H9 (cell line): ENCODE results near the gene PEX12. TPM values are rescaled to one million over a fixed set of nuclear protein-coding genes. Genes with fewer than 3 reads are reported as not detected.

Source experiments
- DNase-seq: peaks from one replicate; pipeline ENCODE4 v3.0.0-alpha.2; 2017
- H2AFZ ChIP-seq: one replicate; pipeline ENCODE4 v1.6.1; 2013; ENCODE audit warnings: mild to moderate bottlenecking, low read length, control low read depth, moderate library complexity
- H2AK5ac ChIP-seq: 2 replicates; pipeline ENCODE4 v1.6.1; 2013; ENCODE audit warnings: low read length, control low read depth, mixed read lengths; ENCODE audit not compliant: insufficient read length
- H2BK120ac ChIP-seq: one replicate; pipeline ENCODE4 v1.6.1; 2013; ENCODE audit warnings: low read depth, mild to moderate bottlenecking, low read length, control low read depth, inconsistent platforms; ENCODE audit not compliant: poor library complexity, severe bottlenecking
- H2BK12ac ChIP-seq: 2 replicates; pipeline ENCODE4 v1.6.1; 2013; ENCODE audit warnings: low read length, control low read depth, mixed read lengths, low read depth; ENCODE audit not compliant: insufficient read length
- H2BK15ac ChIP-seq: 2 replicates; pipeline ENCODE4 v1.6.1; 2013; ENCODE audit warnings: low read depth, low read length, control low read depth
- H2BK20ac ChIP-seq: one replicate; pipeline ENCODE4 v1.6.1; 2013; ENCODE audit warnings: low read depth, mild to moderate bottlenecking, low read length, control low read depth, inconsistent platforms; ENCODE audit not compliant: poor library complexity, severe bottlenecking
- H2BK5ac ChIP-seq: 2 replicates; pipeline ENCODE4 v1.6.1; 2013; ENCODE audit warnings: low read length, control low read depth, mixed read lengths; ENCODE audit not compliant: insufficient read length
- H3K14ac ChIP-seq: 2 replicates; pipeline ENCODE4 v1.6.1; 2013; ENCODE audit warnings: low read length, control low read depth; ENCODE audit not compliant: insufficient read depth
- H3K18ac ChIP-seq: 2 replicates; pipeline ENCODE4 v1.6.1; 2013; ENCODE audit warnings: low read depth, mild to moderate bottlenecking, mixed read lengths, low read length, control low read depth; ENCODE audit not compliant: insufficient read length
- H3K23ac ChIP-seq: 2 replicates; pipeline ENCODE4 v1.6.1; 2013; ENCODE audit warnings: low read length, control low read depth, mixed read lengths, low read depth; ENCODE audit not compliant: insufficient read length
- H3K23me2 ChIP-seq: 2 replicates; pipeline ENCODE4 v1.6.1; 2013; ENCODE audit warnings: low read depth, mild to moderate bottlenecking, mixed read lengths, low read length, control low read depth; ENCODE audit not compliant: insufficient read length, poor library complexity, severe bottlenecking
- H3K27ac ChIP-seq: 2 replicates; pipeline ENCODE4 v1.5.1; 2013; ENCODE audit warnings: low read length, control low read depth, mixed read lengths, low read depth; ENCODE audit not compliant: insufficient read length
- H3K27me3 ChIP-seq: 2 replicates; pipeline ENCODE4 v1.6.1; 2013; ENCODE audit warnings: low read length, control low read depth, inconsistent platforms; ENCODE audit not compliant: insufficient read depth
- H3K4ac ChIP-seq: 2 replicates; pipeline ENCODE4 v1.6.1; 2013; ENCODE audit warnings: low read depth, mild to moderate bottlenecking, control low read depth, inconsistent platforms, low read length, moderate library complexity
- H3K4me1 ChIP-seq: 2 replicates; pipeline ENCODE4 v1.6.1; 2013; ENCODE audit warnings: low read length, control low read depth, inconsistent platforms; ENCODE audit not compliant: insufficient read depth
- H3K4me2 ChIP-seq: 2 replicates; pipeline ENCODE4 v1.6.1; 2013; ENCODE audit warnings: low read length, control low read depth, mixed read lengths; ENCODE audit not compliant: insufficient read length, insufficient read depth
- H3K56ac ChIP-seq: 2 replicates; pipeline ENCODE4 v1.6.1; 2013; ENCODE audit warnings: low read depth, mild to moderate bottlenecking, mixed read lengths, low read length, control low read depth; ENCODE audit not compliant: insufficient read length
- H3K79me1 ChIP-seq: 2 replicates; pipeline ENCODE4 v1.6.1; 2013; ENCODE audit warnings: low read depth, mild to moderate bottlenecking, moderate library complexity, low read length, control low read depth, inconsistent platforms; ENCODE audit not compliant: insufficient read depth, poor library complexity, severe bottlenecking
- H3K79me2 ChIP-seq: 2 replicates; pipeline ENCODE4 v1.6.1; 2013; ENCODE audit warnings: low read length, control low read depth, inconsistent platforms; ENCODE audit not compliant: insufficient read depth
- H3K9ac ChIP-seq: 2 replicates; pipeline ENCODE4 v1.6.1; 2013; ENCODE audit warnings: low read length, control low read depth, mixed read lengths; ENCODE audit not compliant: insufficient read length; ENCODE audit errors: extremely low read depth
- H3K9me3 ChIP-seq: one replicate; pipeline ENCODE4 v1.6.1; 2013; ENCODE audit warnings: low read depth, low read length, inconsistent platforms; ENCODE audit not compliant: control insufficient read depth
- H3T11ph ChIP-seq: one replicate; pipeline ENCODE4 v1.6.1; 2013; ENCODE audit warnings: mild to moderate bottlenecking, low read length, control low read depth, inconsistent platforms
- H4K20me1 ChIP-seq: one replicate; pipeline ENCODE4 v1.6.1; 2013; ENCODE audit not compliant: control insufficient read depth, insufficient read length, insufficient read depth
- H4K5ac ChIP-seq: 2 replicates; pipeline ENCODE4 v1.6.1; 2013; ENCODE audit warnings: low read depth, mild to moderate bottlenecking, mixed read lengths, low read length, control low read depth; ENCODE audit not compliant: insufficient read length
- H4K8ac ChIP-seq: replicated peaks from 2 replicates; pipeline ENCODE4 v1.6.1; 2013; ENCODE audit warnings: low read length, control low read depth, mixed read lengths, low read depth; ENCODE audit not compliant: insufficient read length
- H4K91ac ChIP-seq: 2 replicates; pipeline ENCODE4 v1.6.1; 2013; ENCODE audit warnings: low read depth, mild to moderate bottlenecking, moderate library complexity, mixed read lengths, low read length, control low read depth; ENCODE audit not compliant: insufficient read length
- H3K27ac Mint-ChIP-seq, 3 experiments: 2 replicates in 2 of 3; 3 replicates in 1 of 3; pipeline ENCODE4 v1.8.0; 2020 to 2021; ENCODE audit warnings: mixed read lengths in 3 of 3, mild to moderate bottlenecking in 1 of 3, moderate library complexity in 1 of 3
- H3K27me3 Mint-ChIP-seq: 2 replicates; pipeline ENCODE4 v1.8.0; 2021; ENCODE audit warnings: low read depth, mild to moderate bottlenecking, moderate library complexity, mixed read lengths
- H3K36me3 Mint-ChIP-seq, 3 experiments: 2 replicates in 2 of 3; 3 replicates in 1 of 3; pipeline ENCODE4 v1.8.0; 2020 to 2021; ENCODE audit warnings: low read depth in 3 of 3, mixed read lengths in 3 of 3; ENCODE audit not compliant: insufficient read depth in 1 of 3
- H3K4me1 Mint-ChIP-seq, 2 experiments: 2 replicates each; pipeline ENCODE4 v1.8.0; 2020; ENCODE audit warnings: mixed read lengths in 2 of 2
- H3K4me3 Mint-ChIP-seq, 2 experiments: 2 replicates in 1 of 2; 3 replicates in 1 of 2; pipeline ENCODE4 v1.8.0; 2020 to 2021; ENCODE audit warnings: mild to moderate bottlenecking in 2 of 2, mixed read lengths in 2 of 2, moderate library complexity in 1 of 2
- H3K9me3 Mint-ChIP-seq, 2 experiments: 2 replicates in 1 of 2; 3 replicates in 1 of 2; pipeline ENCODE4 v1.8.0; 2020; ENCODE audit warnings: mild to moderate bottlenecking in 2 of 2, mixed read lengths in 2 of 2, moderate library complexity in 1 of 2
- whole genome bisulfite sequencing: extraction: QIAGEN DNeasy Blood & Tissue Kit; methylation state at CpG from one replicate; pipeline ENCODE4 v1.1.7; 2013; ENCODE audit warnings: missing lambda C conversion rate, low lambda C conversion rate, mixed read lengths; ENCODE audit not compliant: insufficient read length; ENCODE audit errors: extremely low coverage; 5-methylcytosine and 5-hydroxymethylcytosine counted together
- total RNA-seq: library from RNA; stranded (reverse); gene quantifications from 2 replicates; pipeline ENCODE4 v1.2.1, GENCODE V29; 2021
- TF ChIP-seq, protein P1 (sequence below): fragments of 200-600 bp; sonication (generic); conservative IDR thresholded peaks from 3 replicates; pipeline ENCODE4 v1.8.0; 2021; ENCODE audit warnings: antibody characterized with exemption, mild to moderate bottlenecking

The PEX12 gene
- total RNA-seq, 1 experiment from 2014 or later = 5.4 TPM

- no peak overlapping the region for H2BK12ac ChIP-seq
- WGBS = no CpG with 5 or more reads among the region's 4 CpGs
Observed at GRCh38 chr17:35609831-35610230, 31.5 kb upstream of the PEX12 start.

More at GRCh38 chr17:35609831-35610230, 31.5 kb upstream of the PEX12 start:
- H4K8ac ChIP-seq = no peak overlapping the region
- no peak overlapping the region for H2BK20ac ChIP-seq
- no peaks in the 10 kb centered on the region for H3K27me3 ChIP-seq
- no peak overlapping the region for H2BK15ac ChIP-seq
- no peak overlapping the region for H3K27ac Mint-ChIP-seq
- H4K5ac ChIP-seq = no peak overlapping the region
- H3K23me2 ChIP-seq = no peaks in the 10 kb centered on the region
- H3K14ac ChIP-seq = no peak overlapping the region
- H3K36me3 Mint-ChIP-seq = peaks cover 9 to 58% (median 47%) of the 10 kb centered on the region in 3 experiments; a peak in 6 of 7 replicates
- H3K4me1 Mint-ChIP-seq = no peaks in the 10 kb centered on the region
- no peak overlapping the region for H3K9ac ChIP-seq
- DNase-seq = no peak
- H3K27me3 Mint-ChIP-seq = no peaks in the 10 kb centered on the region
- H3K56ac ChIP-seq = no peak overlapping the region
- H4K91ac ChIP-seq = no peak overlapping the region
- TF ChIP-seq, protein P1, sequence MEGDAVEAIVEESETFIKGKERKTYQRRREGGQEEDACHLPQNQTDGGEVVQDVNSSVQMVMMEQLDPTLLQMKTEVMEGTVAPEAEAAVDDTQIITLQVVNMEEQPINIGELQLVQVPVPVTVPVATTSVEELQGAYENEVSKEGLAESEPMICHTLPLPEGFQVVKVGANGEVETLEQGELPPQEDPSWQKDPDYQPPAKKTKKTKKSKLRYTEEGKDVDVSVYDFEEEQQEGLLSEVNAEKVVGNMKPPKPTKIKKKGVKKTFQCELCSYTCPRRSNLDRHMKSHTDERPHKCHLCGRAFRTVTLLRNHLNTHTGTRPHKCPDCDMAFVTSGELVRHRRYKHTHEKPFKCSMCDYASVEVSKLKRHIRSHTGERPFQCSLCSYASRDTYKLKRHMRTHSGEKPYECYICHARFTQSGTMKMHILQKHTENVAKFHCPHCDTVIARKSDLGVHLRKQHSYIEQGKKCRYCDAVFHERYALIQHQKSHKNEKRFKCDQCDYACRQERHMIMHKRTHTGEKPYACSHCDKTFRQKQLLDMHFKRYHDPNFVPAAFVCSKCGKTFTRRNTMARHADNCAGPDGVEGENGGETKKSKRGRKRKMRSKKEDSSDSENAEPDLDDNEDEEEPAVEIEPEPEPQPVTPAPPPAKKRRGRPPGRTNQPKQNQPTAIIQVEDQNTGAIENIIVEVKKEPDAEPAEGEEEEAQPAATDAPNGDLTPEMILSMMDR = no peak
- H2AK5ac ChIP-seq = no peak overlapping the region
- H3T11ph ChIP-seq = no peak overlapping the region
- H2AFZ ChIP-seq = no peak overlapping the region
- H3K18ac ChIP-seq = no peak overlapping the region
- H3K4ac ChIP-seq = no peak overlapping the region
- no peak overlapping the region for H3K4me2 ChIP-seq
- no peak overlapping the region for H3K4me3 Mint-ChIP-seq
- no peak overlapping the region for H2BK5ac ChIP-seq
- no peaks in the 10 kb centered on the region for H3K79me2 ChIP-seq
- no peak overlapping the region for H2BK120ac ChIP-seq
- no peak overlapping the region for H3K23ac ChIP-seq
- H3K9me3 Mint-ChIP-seq = no peaks in the 10 kb centered on the region
- no peaks in the 10 kb centered on the region for H4K20me1 ChIP-seq
- H3K4me1 ChIP-seq = no peaks in the 10 kb centered on the region
- H3K9me3 ChIP-seq = no peaks in the 10 kb centered on the region
- no peak overlapping the region for H3K27ac ChIP-seq
- no peaks in the 10 kb centered on the region for H3K79me1 ChIP-seq
